Liver (tissue), 9 donors: ENCODE measurements around the gene SORL1. TPM values are rescaled to one million over a fixed set of nuclear protein-coding genes. Genes with fewer than 3 reads are reported as not detected.

Experiments
- DNase-seq: peaks from one replicate; pipeline ENCODE4 v3.0.0-alpha.2; 2017; ENCODE audit warnings: low spot score
- H3K27ac ChIP-seq, 2 donors: one replicate each; pipeline ENCODE4 v1.7.0; 2013; ENCODE audit warnings: inconsistent platforms in 2 of 2, low read length in 2 of 2, control low read depth in 1 of 2, low read depth in 1 of 2, mild to moderate bottlenecking in 1 of 2
- H3K27me3 ChIP-seq, 4 donors: one replicate each; pipeline versions ENCODE4 v1.6.1 to v1.7.0; 2013; ENCODE audit warnings: low read length in 3 of 4, inconsistent platforms in 1 of 4, mild to moderate bottlenecking in 1 of 4, moderate library complexity in 1 of 4; ENCODE audit not compliant: control insufficient read depth in 4 of 4, insufficient read depth in 4 of 4
- H3K36me3 ChIP-seq, 4 donors: one replicate each; pipeline versions ENCODE4 v1.6.1 to v1.7.0; 2013; ENCODE audit warnings: low read length in 3 of 4, mild to moderate bottlenecking in 3 of 4, low read depth in 1 of 4, moderate library complexity in 1 of 4; ENCODE audit not compliant: control insufficient read depth in 4 of 4, insufficient read depth in 3 of 4
- H3K4me1 ChIP-seq, 4 donors: one replicate each; pipeline versions ENCODE4 v1.6.1 to v1.7.0; 2013; ENCODE audit warnings: low read length in 3 of 4, mild to moderate bottlenecking in 3 of 4, moderate library complexity in 1 of 4; ENCODE audit not compliant: control insufficient read depth in 4 of 4, insufficient read depth in 4 of 4
- H3K4me3 ChIP-seq, 3 donors: one replicate each; pipeline versions ENCODE4 v1.6.1 to v1.7.0; 2013; ENCODE audit warnings: low read length in 3 of 3, control low read depth in 1 of 3, low read depth in 1 of 3, mild to moderate bottlenecking in 1 of 3
- H3K9ac ChIP-seq, 2 donors: one replicate each; pipeline ENCODE4 v1.7.0; 2013; ENCODE audit warnings: low read length in 2 of 2, mild to moderate bottlenecking in 2 of 2, moderate library complexity in 2 of 2, control low read depth in 1 of 2, low read depth in 1 of 2
- H3K9me3 ChIP-seq, 4 donors: one replicate each; pipeline versions ENCODE4 v1.6.1 to v1.7.0; 2013; ENCODE audit warnings: low read length in 3 of 4; ENCODE audit not compliant: control insufficient read depth in 4 of 4
- ATF3 ChIP-seq: IDR thresholded peaks from 2 replicates; pipeline ENCODE4 v1.6.1; 2016; ENCODE audit warnings: antibody characterized with exemption
- CTCF ChIP-seq: fragments of 150-350 bp; IDR thresholded peaks from 2 replicates; pipeline ENCODE4 v1.5.1; 2017; ENCODE audit warnings: improper control_type of control experiment, low read depth, low read length; ENCODE audit not compliant: missing input control
- EGR1 ChIP-seq, 2 donors: IDR thresholded peaks; 2 replicates each; pipeline ENCODE4 v1.6.1; 2016 to 2018; ENCODE audit warnings: antibody characterized with exemption in 2 of 2, low read depth in 2 of 2
- FOXA1 ChIP-seq: IDR thresholded peaks from 2 replicates; pipeline ENCODE4 v1.6.1; 2016; ENCODE audit warnings: antibody characterized with exemption
- FOXA2 ChIP-seq: IDR thresholded peaks from 2 replicates; pipeline ENCODE4 v1.6.1; 2016; ENCODE audit warnings: antibody characterized with exemption
- GABPA ChIP-seq, 2 donors: IDR thresholded peaks in 1 of 2; conservative IDR thresholded peaks in 1 of 2; 2 replicates each; pipeline ENCODE4 v1.6.1; 2016; ENCODE audit warnings: antibody characterized with exemption in 2 of 2, mild to moderate bottlenecking in 1 of 2, moderate library complexity in 1 of 2
- HNF4A ChIP-seq, 2 donors: conservative IDR thresholded peaks; 2 replicates each; pipeline ENCODE4 v1.6.1; 2016; ENCODE audit warnings: antibody characterized with exemption in 2 of 2, mild to moderate bottlenecking in 2 of 2
- HNF4G ChIP-seq: IDR thresholded peaks from 2 replicates; pipeline ENCODE4 v1.6.1; 2016; ENCODE audit warnings: antibody characterized with exemption
- JUND ChIP-seq, 2 donors: IDR thresholded peaks; 2 replicates each; pipeline ENCODE4 v1.6.1; 2016; ENCODE audit warnings: antibody characterized with exemption in 2 of 2
- MAX ChIP-seq: IDR thresholded peaks from 2 replicates; pipeline ENCODE4 v1.6.1; 2016; ENCODE audit warnings: antibody characterized with exemption
- NR2F2 ChIP-seq: IDR thresholded peaks from 2 replicates; pipeline ENCODE4 v1.6.1; 2016; ENCODE audit warnings: antibody characterized with exemption
- RAD21 ChIP-seq, 2 donors: IDR thresholded peaks; 2 replicates each; pipeline ENCODE4 v1.6.1; 2016; ENCODE audit warnings: antibody characterized with exemption in 2 of 2, mild to moderate bottlenecking in 2 of 2
- REST ChIP-seq: IDR thresholded peaks from 2 replicates; pipeline ENCODE4 v1.6.1; 2016; ENCODE audit warnings: antibody characterized with exemption, mild to moderate bottlenecking
- RXRA ChIP-seq, 2 donors: IDR thresholded peaks; 2 replicates each; pipeline ENCODE4 v1.6.1; 2017 to 2018; ENCODE audit warnings: antibody characterized with exemption in 2 of 2, mild to moderate bottlenecking in 1 of 2
- SP1 ChIP-seq: IDR thresholded peaks from 2 replicates; pipeline ENCODE4 v1.6.1; 2018; ENCODE audit warnings: antibody characterized with exemption, mild to moderate bottlenecking
- TAF1 ChIP-seq: conservative IDR thresholded peaks from 2 replicates; pipeline ENCODE4 v1.6.1; 2016; ENCODE audit warnings: antibody characterized with exemption, mild to moderate bottlenecking
- YY1 ChIP-seq: IDR thresholded peaks from 2 replicates; pipeline ENCODE4 v1.6.1; 2016; ENCODE audit warnings: antibody characterized with exemption, mild to moderate bottlenecking
- ZBTB33 ChIP-seq: IDR thresholded peaks from 2 replicates; pipeline ENCODE4 v1.6.1; 2016; ENCODE audit warnings: antibody characterized with exemption
- WGBS: extraction: QIAGEN DNeasy Blood & Tissue Kit; methylation state at CpG from one replicate; pipeline ENCODE4 v1.1.7; 2013; 5-methylcytosine and 5-hydroxymethylcytosine counted together
- polyA plus RNA-seq, 2 donors: library from polyadenylated mRNA; stranded (reverse) in 1 of 2; unstranded in 1 of 2; fragments of 200-250 nt in 1 of 2; fragments of >200 nt in 1 of 2; fragmentation: Nextera tagmentation in 1 of 2; extraction: Ambion mirVana in 1 of 2; gene quantifications; one replicate each; pipeline versions ENCODE4 v1.2.1 to v1.2.3, GENCODE V29; 2013 to 2015
- total RNA-seq, 2 donors: library from RNA; depleted of rRNA; stranded (reverse); fragments of >200 nt; gene quantifications; one replicate each; pipeline ENCODE4 v1.2.3, GENCODE V29; 2014
- donor health status: healthy.
- donor health status: healthy.
- donor health status: healthy.
- donor health status: healthy.
- donor health status: healthy.

SORL1 gene
- total and polyA plus RNA-seq, 4 donors: 14.6 to 124 (median 25.4) TPM

GRCh38 chr11:121415856-121416255, 36.3 kb upstream of the SORL1 start:
- no peaks in the 10 kb centered on the region for H3K36me3 ChIP-seq
- H3K9ac ChIP-seq: no peak overlapping the region
- no peak for DNase-seq
- TF ChIP-seq EGR1 (IDR thresholded peaks at IDR 0.05; ENCODE audit: low read depth in 2 of 2) (peak in 1 of 2 donors; percentile 56), RAD21 (IDR thresholded peaks at IDR 0.05) (peak in 1 of 2 donors; percentile 35), MAX (peak; percentile 83), GABPA (IDR thresholded peaks at IDR 0.05 in 1 of 2, conservative IDR thresholded peaks at IDR 0.05 in 1 of 2) (no peak), SP1 (peak; percentile 18), REST (no peak), RXRA (IDR thresholded peaks at IDR 0.05) (peak; percentile 7 to 63), ATF3 (no peak), NR2F2 (no peak), HNF4A (conservative IDR thresholded peaks at IDR 0.05) (peak; percentile 44 to 56), YY1 (no peak), TAF1 (no peak)
- no peaks in the 10 kb centered on the region for H3K27me3 ChIP-seq
- peaks cover 5 to 16% (median 13%) of the 10 kb centered on the region in 4 donors for H3K4me1 ChIP-seq
- no peak overlapping the region for H3K4me3 ChIP-seq
- 2% methylated on average over 1 of the region's 1 CpG for WGBS
- H3K27ac ChIP-seq: no peak overlapping the region
- no peaks in the 10 kb centered on the region for H3K9me3 ChIP-seq

- H3K9me3 ChIP-seq: no peaks in the 10 kb centered on the region
- H3K27ac ChIP-seq: peak overlapping the region; percentile 55 to 69
- no peaks in the 10 kb centered on the region for H3K36me3 ChIP-seq
- peak; percentile 42 for DNase-seq
- H3K4me1 ChIP-seq: peaks cover 5 to 16% (median 12%) of the 10 kb centered on the region in 4 donors
- H3K9ac ChIP-seq: no peak overlapping the region
- no peak for TF ChIP-seq EGR1 (IDR thresholded peaks at IDR 0.05; ENCODE audit: low read depth in 2 of 2)
- no peak for TF ChIP-seq REST
- TF ChIP-seq CTCF: no peak
- TF ChIP-seq ATF3: no peak
- TF ChIP-seq NR2F2: no peak
- TF ChIP-seq ZBTB33: no peak
- peak in 1 of 2 donors; percentile 9 for TF ChIP-seq JUND (IDR thresholded peaks at IDR 0.05)
- peak; percentile 46 for TF ChIP-seq MAX
- TF ChIP-seq HNF4G: no peak
- TF ChIP-seq TAF1: no peak
- peak in 1 of 2 donors; percentile 31 for TF ChIP-seq GABPA (IDR thresholded peaks at IDR 0.05 in 1 of 2, conservative IDR thresholded peaks at IDR 0.05 in 1 of 2)
- TF ChIP-seq FOXA1: no peak
- peak; percentile 54 to 57 for TF ChIP-seq RXRA (IDR thresholded peaks at IDR 0.05)
- TF ChIP-seq RAD21 (IDR thresholded peaks at IDR 0.05): peak; percentile 20 to 50
- peak; percentile 73 for TF ChIP-seq YY1
- TF ChIP-seq HNF4A (conservative IDR thresholded peaks at IDR 0.05): peak; percentile 40
- TF ChIP-seq SP1: peak; percentile 58
- no peak for TF ChIP-seq FOXA2
- no peak overlapping the region for H3K4me3 ChIP-seq
- H3K27me3 ChIP-seq: no peaks in the 10 kb centered on the region
- WGBS: 24% methylated on average over 7 of the region's 7 CpGs
These were observed 35.0 kb upstream of the SORL1 start for GRCh38 chr11:121417055-121417551.
